Midbrain (tissue), 1 donor: Measurements from ENCODE around the gene NF1.
A peak's percentile ranks its signal among the peaks of the same experiment; 100 is the strongest.
"Not testable (repeated sequence)": the region's sequence is repeated elsewhere in the genome, so short reads cannot be mapped to it uniquely, and the experiment has no call there.

Source experiments
- DNase-seq: peaks from one replicate; lab custom pipeline; 2025; lab: John Stamatoyannopoulos, UW

NF1 gene

GRCh38 chr17:31339906-31340661 lies 245.3 kb downstream of the NF1 start:
- DNase-seq = no peak

DNA sequence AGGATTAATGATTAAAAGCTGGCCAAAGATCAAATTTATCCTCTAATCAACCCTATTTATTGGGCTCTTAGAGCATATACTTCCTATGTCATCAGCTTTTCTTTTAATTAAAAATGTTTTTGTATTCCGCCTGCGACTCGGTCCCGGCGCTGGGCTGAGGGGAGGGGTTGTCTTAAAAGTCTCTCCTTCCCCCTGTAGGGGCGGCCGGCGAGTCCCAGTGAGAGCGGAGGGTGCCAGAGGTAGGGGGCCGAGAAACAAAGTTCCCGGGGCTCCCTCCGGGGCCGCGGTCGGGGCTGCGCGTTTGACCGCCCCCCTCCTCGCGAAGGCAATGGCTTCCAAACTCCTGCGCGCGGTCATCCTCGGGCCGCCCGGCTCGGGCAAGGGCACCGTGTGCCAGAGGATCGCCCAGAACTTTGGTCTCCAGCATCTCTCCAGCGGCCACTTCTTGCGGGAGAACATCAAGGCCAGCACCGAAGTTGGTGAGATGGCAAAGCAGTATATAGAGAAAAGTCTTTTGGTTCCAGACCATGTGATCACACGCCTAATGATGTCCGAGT lies 250.5 kb downstream of the NF1 start:
- DNase-seq = not testable (repeated sequence)

GRCh38 chr17:31349454-31349853 lies 254.7 kb downstream of the NF1 start:
- DNase-seq = no peak

GRCh38 chr17:31355935-31356334 lies 261.2 kb downstream of the NF1 start:
- DNase-seq = no peak

GRCh38 chr17:31357091-31357490 lies 262.3 kb downstream of the NF1 start:
- DNase-seq = no peak

- DNase-seq = no peak
These were observed 263.1 kb downstream of the NF1 start for GRCh38 chr17:31357839-31358394.

DNA sequence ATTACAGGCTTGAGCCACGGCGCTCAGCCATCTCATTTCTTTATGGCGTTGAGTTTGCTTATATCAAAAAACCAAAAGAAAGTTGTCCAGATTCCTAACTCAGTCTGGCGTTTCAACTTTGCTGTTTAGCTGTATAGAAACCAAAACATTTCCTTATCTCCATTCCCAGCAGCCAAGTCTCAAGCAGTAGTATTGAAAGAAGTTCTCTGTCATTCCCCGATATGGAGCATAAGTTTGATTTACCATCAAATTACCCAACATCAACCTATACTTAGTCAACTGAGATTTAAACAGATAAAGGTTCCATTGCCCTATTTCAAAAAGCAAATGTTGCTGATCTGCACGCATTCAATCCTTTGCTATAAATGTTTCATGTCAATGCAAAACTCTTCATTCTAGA lies 269.2 kb downstream of the NF1 start:
- no peak for DNase-seq

DNA sequence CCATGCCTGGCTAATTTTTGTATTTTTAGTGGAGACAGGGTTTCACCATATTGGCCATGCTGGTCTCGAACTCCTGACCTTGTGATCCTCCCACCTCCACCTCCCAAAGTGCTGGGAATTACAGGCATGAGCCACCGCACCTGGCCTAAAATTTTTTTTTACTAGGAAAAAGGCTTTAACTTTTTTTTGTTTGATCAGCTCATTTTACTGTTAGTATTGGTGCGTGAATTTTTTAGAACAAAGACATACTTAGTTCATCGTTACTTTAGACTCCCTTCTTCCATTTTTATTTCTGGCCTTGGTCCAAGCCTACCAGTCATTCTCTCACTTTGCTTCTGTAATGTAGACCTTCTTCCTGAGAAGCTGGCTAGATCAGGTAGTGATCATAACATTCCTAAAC lies 271.3 kb downstream of the NF1 start:
- DNase-seq = no peak

GRCh38 chr17:31369266-31369665 lies 274.5 kb downstream of the NF1 start:
- no peak for DNase-seq

- no peak for DNase-seq
These were observed 276.8 kb downstream of the NF1 start for GRCh38 chr17:31371511-31372097.

- DNase-seq = peak; percentile 84
These were observed 278.6 kb downstream of the NF1 start for GRCh38 chr17:31373150-31374093.

DNA sequence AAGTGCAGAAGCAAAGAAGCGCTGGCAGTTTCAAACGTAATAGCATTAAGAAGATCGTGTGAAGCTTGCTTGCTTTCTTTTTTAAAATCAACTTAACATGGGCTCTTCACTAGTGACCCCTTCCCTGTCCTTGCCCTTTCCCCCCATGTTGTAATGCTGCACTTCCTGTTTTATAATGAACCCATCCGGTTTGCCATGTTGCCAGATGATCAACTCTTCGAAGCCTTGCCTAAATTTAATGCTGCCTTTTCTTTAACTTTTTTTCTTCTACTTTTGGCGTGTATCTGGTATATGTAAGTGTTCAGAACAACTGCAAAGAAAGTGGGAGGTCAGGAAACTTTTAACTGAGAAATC lies 279.3 kb downstream of the NF1 start:
- no peak for DNase-seq

GRCh38 chr17:31374503-31374902 lies 279.7 kb downstream of the NF1 start:
- no peak for DNase-seq

DNA sequence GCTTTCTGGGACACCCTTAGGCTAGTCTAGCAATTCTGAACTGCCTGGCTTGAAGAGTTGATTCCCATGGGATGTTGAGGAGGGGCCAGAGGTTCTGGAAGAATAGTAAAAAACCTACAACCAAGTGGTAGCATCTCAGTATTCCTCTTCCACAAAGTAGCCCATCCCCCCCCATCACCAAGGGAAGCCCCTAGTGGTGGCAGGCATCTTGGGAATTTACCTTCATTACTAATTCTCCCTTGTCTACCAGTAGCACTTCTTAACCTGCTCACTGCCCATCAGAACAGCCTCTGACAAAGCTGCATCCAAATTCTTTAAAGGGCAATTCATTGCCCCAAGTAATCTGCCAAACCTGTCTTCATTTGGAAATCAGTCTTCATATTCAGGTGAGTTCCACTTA lies 283.9 kb downstream of the NF1 start:
- no peak for DNase-seq

GRCh38 chr17:31379597-31380205 lies 284.9 kb downstream of the NF1 start:
- DNase-seq = peak; percentile 15

- DNase-seq = no peak
These were observed 286.4 kb downstream of the NF1 start for GRCh38 chr17:31381165-31381668.

GRCh38 chr17:31382668-31383275 lies 288.0 kb downstream of the NF1 start:
- not testable (repeated sequence) for DNase-seq

GRCh38 chr17:31383488-31383887 lies 288.7 kb downstream of the NF1 start:
- not testable (repeated sequence) for DNase-seq

DNA sequence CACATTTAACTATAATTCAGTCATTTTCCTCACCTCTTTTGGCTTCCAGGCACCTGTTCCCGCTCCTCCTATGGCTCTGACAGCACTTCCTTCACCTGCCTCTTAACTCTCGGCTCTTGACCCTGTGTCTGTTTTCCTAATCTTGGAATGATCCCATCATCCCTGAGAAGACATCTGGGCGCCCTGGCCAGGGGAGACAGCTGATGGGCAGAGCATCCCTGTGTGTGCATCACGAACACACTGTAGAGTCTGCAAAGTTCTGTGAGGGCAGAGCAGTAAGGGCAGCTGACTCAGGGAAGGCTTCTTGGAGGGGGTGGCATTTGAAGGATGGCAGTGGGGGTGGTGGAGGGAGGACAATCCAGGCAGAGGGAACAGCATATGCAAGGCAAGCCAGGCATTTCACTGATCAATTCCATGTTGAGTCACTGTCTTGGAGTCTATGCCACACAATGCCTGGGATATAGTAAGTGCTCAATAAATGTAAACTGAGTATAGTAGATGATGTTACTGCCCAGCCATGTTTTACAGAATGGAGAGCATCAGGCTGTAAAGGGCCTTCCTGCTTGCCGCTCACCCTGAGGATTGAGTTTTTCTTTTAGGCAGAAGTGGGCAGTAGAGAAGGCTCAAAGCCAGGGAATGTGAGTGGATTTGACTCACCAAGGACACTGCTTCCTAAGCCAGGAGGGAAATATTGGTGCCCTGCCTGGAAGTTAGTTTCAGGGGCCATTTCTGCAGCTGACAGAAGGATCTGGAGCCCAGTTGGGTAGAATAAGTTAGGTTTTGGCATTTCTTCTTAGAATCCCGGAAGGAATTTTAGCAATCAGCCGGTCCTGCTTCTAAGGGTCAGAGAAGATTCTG lies 290.9 kb downstream of the NF1 start:
- DNase-seq = no peak

DNA sequence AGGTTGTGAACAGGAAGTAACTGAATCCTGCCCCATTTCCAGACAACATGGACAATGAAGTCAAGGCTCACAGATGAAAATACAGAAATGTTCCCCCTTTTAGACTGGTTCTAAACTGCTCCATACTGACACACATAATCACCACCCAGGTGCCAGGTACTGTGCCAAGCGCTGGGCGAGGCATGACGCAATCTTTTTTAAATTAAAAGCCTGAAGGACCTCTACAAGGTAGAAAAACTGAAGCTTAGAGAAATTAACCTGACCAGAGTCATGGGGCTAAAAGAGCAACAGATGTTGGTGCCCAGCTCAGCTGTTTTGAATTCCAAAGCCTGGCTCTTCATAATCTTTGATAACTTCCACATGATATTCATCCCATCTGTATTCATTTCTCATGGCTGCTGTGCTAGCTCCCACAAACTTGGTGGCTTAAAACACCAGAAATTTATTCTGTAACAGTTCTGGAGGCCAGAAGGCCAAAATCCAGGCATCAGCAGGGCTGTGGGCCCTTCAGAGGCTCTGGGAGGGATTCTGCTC lies 291.8 kb downstream of the NF1 start:
- no peak for DNase-seq
